HepG2 (cell line): ENCODE measurements around the gene RELB. TPM values are rescaled to one million over a fixed set of nuclear protein-coding genes. Genes with fewer than 3 reads are reported as not detected.

ENCODE experiments used
- AGO2 ChIP-seq: fragments of 200-400 bp; formaldehyde crosslinking; optimal IDR thresholded peaks from 2 replicates; pipeline ENCODE3; 2017; ENCODE audit warnings: mild to moderate bottlenecking, low read depth, low read length, moderate library complexity
- ARNTL ChIP-seq: sonication (generic); formaldehyde crosslinking; IDR thresholded peaks from 2 replicates; pipeline ENCODE4 v1.4.0; 2020; ENCODE audit warnings: mild to moderate bottlenecking, missing genetic modification reagents
- FOXP4 ChIP-seq: sonication (generic); formaldehyde crosslinking; IDR thresholded peaks from 2 replicates; pipeline ENCODE4 v1.4.0; 2020; ENCODE audit warnings: missing genetic modification reagents
- GABPB1 ChIP-seq: IDR thresholded peaks from 2 replicates; pipeline ENCODE4 v1.6.1; 2016; ENCODE audit warnings: mild to moderate bottlenecking, missing genetic modification reagents, moderate library complexity, missing compliant biosample characterization
- GPN1 ChIP-seq: sonication (generic); formaldehyde crosslinking; IDR thresholded peaks from 2 replicates; pipeline ENCODE4 v1.5.1; 2020; ENCODE audit warnings: missing genetic modification reagents, borderline replicate concordance
- HMGA1 ChIP-seq: sonication (generic); formaldehyde crosslinking; conservative IDR thresholded peaks from 2 replicates; pipeline ENCODE4 v1.4.0; 2020; ENCODE audit warnings: missing genetic modification reagents
- HNRNPH1 ChIP-seq: fragments of 200-400 bp; formaldehyde crosslinking; optimal IDR thresholded peaks from 2 replicates; pipeline ENCODE3; 2017; ENCODE audit warnings: mild to moderate bottlenecking, low read depth, low read length
- LRRFIP1 ChIP-seq: sonication (generic); formaldehyde crosslinking; conservative IDR thresholded peaks from 2 replicates; pipeline ENCODE4 v1.4.0; 2020; ENCODE audit warnings: missing genetic modification reagents
- MTA3 ChIP-seq: sonication (generic); formaldehyde crosslinking; IDR thresholded peaks from 2 replicates; pipeline ENCODE4 v1.4.0; 2020; ENCODE audit warnings: missing genetic modification reagents
- NFATC3 ChIP-seq: sonication (generic); formaldehyde crosslinking; IDR thresholded peaks from 2 replicates; pipeline ENCODE4 v1.5.1; 2020; ENCODE audit warnings: mild to moderate bottlenecking, missing genetic modification reagents
- PAXIP1 ChIP-seq: sonication (generic); formaldehyde crosslinking; conservative IDR thresholded peaks from 2 replicates; pipeline ENCODE4 v1.4.0; 2020; ENCODE audit warnings: mild to moderate bottlenecking, missing genetic modification reagents, moderate library complexity
- SKI ChIP-seq: fragments of 450-650 bp; IDR thresholded peaks from one replicate; pipeline ENCODE4 v1.6.1; 2018; ENCODE audit warnings: mild to moderate bottlenecking; ENCODE audit not compliant: partially characterized antibody
- SMAD9 ChIP-seq: sonication (generic); formaldehyde crosslinking; IDR thresholded peaks from 2 replicates; pipeline ENCODE4 v1.5.1; 2020; ENCODE audit warnings: mild to moderate bottlenecking, missing genetic modification reagents
- ZBTB42 ChIP-seq: sonication (generic); formaldehyde crosslinking; IDR thresholded peaks from 2 replicates; pipeline ENCODE4 v1.5.0; 2020; ENCODE audit warnings: mild to moderate bottlenecking, missing genetic modification reagents
- ZBTB43 ChIP-seq: sonication (generic); formaldehyde crosslinking; conservative IDR thresholded peaks from 2 replicates; pipeline ENCODE4 v1.4.0; 2020; ENCODE audit warnings: missing genetic modification reagents
- ZFP1 ChIP-seq: IDR thresholded peaks from 2 replicates; pipeline ENCODE4 v1.6.1; 2016
- ZNF274 ChIP-seq: sonication (generic); formaldehyde crosslinking; IDR thresholded peaks from 2 replicates; pipeline ENCODE4 v1.5.1; 2020; ENCODE audit warnings: mild to moderate bottlenecking, missing genetic modification reagents
- ZNF570 ChIP-seq: sonication (generic); formaldehyde crosslinking; IDR thresholded peaks from 2 replicates; pipeline ENCODE4 v1.4.0; 2020; ENCODE audit warnings: mild to moderate bottlenecking, missing genetic modification reagents, borderline replicate concordance
- ZNF660 ChIP-seq: sonication (generic); formaldehyde crosslinking; IDR thresholded peaks from 2 replicates; pipeline ENCODE4 v1.5.1; 2020; ENCODE audit warnings: mild to moderate bottlenecking, low read depth, missing genetic modification reagents, borderline replicate concordance
- polyA plus RNA-seq, 8 experiments: library from polyadenylated mRNA; depleted of rRNA in 3 of 8; stranded (reverse) in 7 of 8; unstranded in 1 of 8; fragments of >200 nt; fragmentation: Illumina TruSeq in 4 of 8; extraction: Trizol in 4 of 8; gene quantifications; 2 replicates each; pipeline versions ENCODE4 v1.2.1 to v1.2.3, GENCODE V29; 2011 to 2016; ENCODE audit warnings: low read depth in 4 of 8, missing spikeins in 1 of 8, mixed read lengths in 1 of 8; ENCODE audit not compliant: insufficient read depth in 1 of 8
- total RNA-seq, 5 experiments: library from RNA; depleted of rRNA; stranded (reverse); fragments of >200 nt; fragmentation: Illumina TruSeq; extraction: Trizol; gene quantifications; 2 replicates each; pipeline ENCODE4 v1.2.3, GENCODE V29; 2016; ENCODE audit warnings: low read depth in 1 of 5

Gene RELB
- total and polyA plus RNA-seq, 2 of the 13 experiments (the other 11 are each of a cell fraction or from before 2014, with no cell fraction given), result 1.9 to 3.5 TPM

GRCh38 chr19:45038931-45039893 lies 37.9 kb downstream of the RELB start, which contains the start of gene CLASRP (continued):
- TF ChIP-seq LRRFIP1 (CRISPR knock-in tag) (no peak), GPN1 (no peak), PAXIP1 (CRISPR knock-in tag) (no peak), ARNTL (CRISPR knock-in tag) (no peak), SKI (peak; percentile 12), ZBTB42 (CRISPR knock-in tag) (no peak), ZFP1 (CRISPR knock-in tag) (no peak), HMGA1 (CRISPR knock-in tag) (no peak), FOXP4 (CRISPR knock-in tag) (no peak; the same call in 1 of the 2 replicates), ZNF660 (no peak), HNRNPH1 (no peak), AGO2 (peak; percentile 94), NFATC3 (CRISPR knock-in tag) (no peak; the same call in 1 of the 2 replicates), GABPB1 (CRISPR knock-in tag) (peak; percentile 99), MTA3 (CRISPR knock-in tag) (no peak), ZNF274 (CRISPR knock-in tag) (peak; percentile 74; the same call in 1 of the 2 replicates), SMAD9 (CRISPR knock-in tag) (peak; percentile 83), ZNF570 (CRISPR knock-in tag) (no peak), ZBTB43 (CRISPR knock-in tag) (0 out of 2 replicates have a peak, but pooled peaks have one; percentile 28)
